GM19452 (cell line): ENCODE results near the gene CFAP299.

Source experiments
- ATAC-seq: cut with Tn5 transposase; IDR thresholded peaks from one replicate; pipeline ENCODE4 v1.9.1; 2021; ENCODE audit not compliant: unreplicated experiment

CFAP299 gene

DNA sequence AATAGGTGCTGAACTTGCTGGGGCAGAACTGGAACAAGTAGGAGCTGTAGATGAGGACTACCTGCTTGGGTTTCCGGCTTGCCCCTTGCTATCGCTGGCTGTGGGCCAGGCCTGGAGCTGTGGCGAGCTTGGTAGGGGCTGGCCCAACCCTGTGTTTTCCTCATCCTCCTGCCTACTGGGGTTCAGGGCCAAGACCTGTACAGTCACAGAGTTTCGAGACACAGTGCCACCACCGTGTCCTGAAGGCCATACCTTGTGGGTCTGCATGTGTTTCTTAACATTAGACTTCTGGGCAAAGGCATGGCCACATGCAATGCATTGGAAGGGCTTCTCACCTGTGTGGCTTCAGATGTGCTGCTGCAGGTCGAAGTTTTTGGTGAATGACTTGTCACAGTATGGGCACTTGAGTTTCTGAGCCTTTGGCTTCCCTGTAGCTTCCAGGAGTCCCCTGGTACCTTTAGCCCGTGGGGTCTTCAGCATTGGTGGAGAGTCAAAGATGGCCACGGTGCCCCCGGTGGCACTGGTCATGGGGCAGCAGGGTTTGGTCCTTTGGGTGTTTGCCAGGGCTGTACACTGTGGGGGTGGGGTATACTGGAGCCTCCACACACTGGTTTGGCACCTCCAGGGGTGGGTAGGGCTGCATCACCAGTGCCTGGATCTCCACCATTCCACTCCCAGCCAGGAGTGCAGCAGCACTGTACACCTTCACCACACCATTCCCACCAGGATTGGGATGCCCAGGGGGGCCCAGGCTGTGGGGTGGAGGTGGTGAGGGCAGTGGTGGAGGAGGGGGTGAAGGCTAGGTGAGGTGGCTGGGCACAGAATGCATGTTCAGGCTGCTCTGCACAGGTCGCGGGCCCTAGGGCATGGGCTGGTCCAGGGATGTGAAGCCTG, 52.1 kb downstream of the CFAP299 start:
- no peak for ATAC-seq

DNA sequence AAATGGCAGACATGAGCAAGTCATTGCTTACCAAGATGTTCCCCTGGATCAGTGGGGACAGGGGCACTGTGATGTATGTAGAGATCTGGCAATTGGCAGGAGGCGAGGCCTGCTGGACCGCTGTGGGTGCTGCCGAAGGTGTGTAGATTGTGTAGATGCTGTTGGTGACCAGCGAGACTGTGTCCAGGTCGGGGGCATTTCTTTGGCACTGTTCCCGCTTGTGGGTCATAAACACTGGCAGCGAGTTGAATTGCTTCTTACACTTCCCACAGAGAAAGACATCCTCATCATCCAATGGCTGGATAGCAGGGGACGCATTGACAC, 52.7 kb downstream of the CFAP299 start:
- no peak for ATAC-seq

DNA sequence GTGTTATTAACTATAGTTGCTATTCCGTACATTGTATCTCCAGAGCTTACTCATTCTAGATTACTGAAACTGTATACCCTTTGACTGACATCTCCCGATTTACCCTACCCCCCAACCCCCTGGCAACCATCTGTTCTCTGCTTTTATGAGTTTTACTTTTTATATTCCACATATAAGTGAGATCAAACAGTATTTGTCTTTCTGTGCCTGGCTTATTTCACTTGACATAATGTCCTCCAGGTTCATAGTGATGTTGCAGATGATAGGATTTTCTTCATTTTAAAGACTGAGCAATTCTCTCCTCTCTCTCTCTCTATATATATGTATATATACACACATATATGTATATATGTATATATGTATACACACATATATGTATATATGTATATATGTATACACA, 54.6 kb downstream of the CFAP299 start:
- no peak for ATAC-seq

DNA sequence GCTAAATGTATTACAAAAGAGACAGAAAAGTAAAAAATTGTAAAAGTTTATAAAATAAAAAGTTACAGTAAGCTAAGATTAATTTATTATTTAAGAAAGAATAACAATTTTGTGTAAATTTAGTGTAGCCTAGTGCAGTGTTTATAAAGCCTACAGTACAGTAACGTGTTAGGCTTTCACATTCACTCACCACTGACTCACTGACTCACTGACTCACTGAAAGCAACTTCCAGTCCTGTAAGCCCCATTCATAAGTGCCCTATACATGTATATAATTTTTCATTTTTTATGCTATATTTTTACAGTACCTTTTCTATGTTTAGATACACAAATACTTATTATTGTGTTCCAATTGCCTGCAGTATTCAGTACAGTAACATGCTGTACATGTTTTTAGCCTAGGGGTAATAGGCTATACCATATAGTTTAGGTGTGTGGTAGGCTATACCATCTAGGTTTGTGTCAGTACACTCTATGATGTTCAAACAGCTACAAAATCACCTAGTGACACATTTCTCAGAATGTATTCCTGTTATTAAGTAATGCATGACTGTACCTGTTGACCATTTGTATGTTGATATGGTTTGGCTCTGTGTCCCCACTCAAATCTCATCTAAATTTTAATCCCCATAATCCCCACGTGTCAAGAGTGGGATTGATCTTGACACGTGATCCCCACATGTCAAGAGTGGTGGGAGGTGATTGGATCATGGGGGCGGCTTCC, 57.9 kb downstream of the CFAP299 start:
- ATAC-seq: peak; percentile 66

DNA sequence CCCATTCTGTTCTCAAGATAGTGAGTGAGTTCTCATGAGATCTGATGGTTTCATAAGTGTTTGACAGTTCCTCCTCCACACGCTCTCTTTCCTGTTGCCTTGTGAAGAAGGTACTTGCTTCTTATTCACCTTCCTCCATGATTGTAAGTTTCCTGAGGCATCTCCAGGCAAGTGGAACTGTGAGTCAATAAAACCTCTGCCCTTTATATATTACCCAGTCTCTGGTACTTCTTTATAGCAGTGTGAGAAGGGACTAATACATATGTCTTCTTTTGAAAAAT, 58.4 kb downstream of the CFAP299 start:
- ATAC-seq: peak; percentile 35

DNA sequence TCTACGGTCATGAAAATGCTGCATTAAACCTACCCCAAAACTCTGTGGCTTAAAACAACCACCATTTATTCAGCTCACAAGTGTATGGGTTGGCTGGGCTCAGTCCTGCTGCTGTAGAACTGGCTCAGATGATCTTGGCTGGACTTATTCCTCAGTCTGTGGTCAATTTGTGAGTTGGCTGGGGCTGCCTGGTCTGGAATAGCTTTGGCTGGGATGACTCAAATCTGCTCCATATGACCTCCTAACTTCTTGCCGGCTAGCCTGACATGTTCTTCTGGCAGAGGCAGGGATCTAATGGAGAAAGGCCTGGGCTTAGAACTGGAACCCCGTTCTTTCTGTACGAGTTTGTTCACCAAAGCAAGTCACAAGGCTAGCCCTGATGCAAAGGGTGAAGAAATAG, 71.7 kb downstream of the CFAP299 start:
- ATAC-seq: no peak

DNA sequence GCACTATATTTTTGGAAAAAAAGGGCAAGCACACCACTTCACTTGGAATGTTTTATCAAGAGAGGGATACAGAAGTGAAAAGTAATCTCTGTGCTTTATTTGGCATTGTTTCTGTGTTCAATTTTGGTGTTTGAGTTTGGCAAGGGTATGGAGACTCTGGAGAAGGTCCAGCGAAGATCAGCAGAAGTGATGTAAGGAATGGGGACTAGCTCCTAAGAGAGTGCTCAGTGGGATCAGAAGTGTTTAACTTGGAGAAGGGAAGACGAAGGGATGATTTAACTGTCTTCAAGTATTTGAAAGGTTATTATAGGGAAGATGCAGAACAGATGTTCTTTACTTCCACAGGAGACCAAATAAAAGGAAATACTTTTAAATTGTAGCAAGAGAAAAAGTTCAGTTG, 74.3 kb downstream of the CFAP299 start:
- ATAC-seq: no peak

DNA sequence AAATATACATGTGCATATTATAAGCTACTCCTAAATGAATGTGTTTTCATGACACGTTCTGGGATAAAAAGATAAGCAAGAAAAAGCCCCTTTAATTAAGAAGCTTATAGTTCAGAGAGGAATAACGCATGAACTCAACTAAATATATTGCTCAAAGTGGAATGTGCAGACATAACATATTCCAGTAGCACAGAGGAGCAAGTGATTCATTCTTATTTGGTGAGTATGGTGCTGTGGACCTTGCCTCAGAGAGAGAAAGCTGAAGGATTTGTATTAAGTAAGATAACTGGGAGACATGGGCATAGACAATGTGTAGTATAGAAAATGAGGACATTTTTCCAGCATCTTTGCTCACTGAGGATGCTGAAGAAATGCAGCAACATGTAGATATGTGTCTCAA, 76.8 kb downstream of the CFAP299 start:
- no peak for ATAC-seq

DNA sequence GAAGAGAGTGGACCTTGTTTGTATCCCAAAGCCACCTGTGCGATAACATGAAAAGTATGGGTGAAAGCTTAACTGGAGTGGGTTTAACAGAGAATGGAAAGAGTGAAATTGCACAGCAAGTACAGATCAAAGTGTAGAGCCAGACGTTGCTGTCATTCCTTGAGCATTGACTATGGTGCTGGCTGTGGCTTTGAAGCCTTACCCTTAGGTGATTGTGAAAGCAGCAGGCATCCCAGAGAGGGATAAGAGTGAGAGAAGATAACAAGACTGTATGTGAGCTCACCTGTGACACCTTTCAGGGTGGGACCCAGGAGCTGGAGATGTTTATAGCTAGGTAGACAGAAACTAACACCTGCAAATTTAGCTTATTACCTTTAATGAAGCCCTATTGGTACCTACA, 77.6 kb downstream of the CFAP299 start:
- no peak for ATAC-seq

DNA sequence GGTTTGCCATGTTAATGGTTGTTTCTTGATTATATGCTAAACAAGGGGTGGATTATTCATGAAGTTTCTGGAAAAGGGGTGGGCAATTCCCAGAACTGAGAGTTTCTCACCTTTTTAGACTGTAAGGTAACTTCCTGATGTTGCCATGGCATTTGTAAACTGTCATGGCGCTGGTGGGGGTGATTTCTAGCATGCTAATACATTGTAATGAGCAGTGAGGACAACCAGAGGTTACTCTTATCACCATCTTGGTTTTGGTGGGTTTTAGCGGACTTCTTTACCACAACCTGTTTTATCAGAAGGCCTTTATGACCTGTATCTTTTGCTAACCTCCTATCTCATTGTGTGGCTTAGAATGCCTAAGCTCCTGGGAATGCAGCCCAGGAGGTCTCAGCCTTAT, 81.5 kb downstream of the CFAP299 start:
- no peak for ATAC-seq

DNA sequence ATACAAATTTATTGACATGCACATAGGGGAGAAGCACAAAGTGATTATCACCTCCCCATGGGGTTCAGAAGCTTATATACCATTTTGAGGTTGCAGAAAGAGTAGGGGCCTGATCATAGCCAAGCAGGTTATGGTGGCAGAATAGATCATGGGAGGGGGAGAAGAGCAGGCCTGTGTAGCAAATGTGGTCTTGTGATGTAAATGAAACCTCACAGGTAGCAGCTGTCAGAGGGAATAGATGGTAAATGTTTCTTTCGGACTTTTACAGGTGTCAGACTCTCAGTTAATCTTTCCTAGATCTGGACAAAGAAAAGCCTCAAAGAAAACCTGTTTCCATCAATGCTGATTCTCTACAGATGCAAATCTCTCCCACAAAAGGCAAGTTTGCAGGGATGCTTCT, 84.4 kb downstream of the CFAP299 start:
- ATAC-seq: peak; percentile 73

DNA sequence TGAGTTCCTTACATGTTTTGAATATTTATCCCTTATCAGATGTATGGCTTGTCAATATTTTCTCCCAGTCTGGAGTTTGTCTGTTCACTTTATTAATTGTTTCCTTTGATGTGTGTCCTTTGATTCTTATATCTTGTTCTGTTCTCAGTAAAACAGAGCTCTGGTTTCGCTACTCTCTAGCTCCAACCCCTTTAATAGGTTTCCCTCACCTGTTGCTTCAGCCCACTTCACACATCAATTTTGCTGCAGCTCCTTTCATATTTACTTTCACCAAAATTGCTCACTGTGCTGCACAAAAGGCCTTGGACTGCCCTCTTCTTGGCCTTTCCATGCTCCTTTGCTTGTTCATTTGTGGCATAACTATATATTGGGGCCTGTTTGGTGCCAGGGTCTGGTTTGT, 85.1 kb downstream of the CFAP299 start:
- peak; percentile 30 for ATAC-seq

DNA sequence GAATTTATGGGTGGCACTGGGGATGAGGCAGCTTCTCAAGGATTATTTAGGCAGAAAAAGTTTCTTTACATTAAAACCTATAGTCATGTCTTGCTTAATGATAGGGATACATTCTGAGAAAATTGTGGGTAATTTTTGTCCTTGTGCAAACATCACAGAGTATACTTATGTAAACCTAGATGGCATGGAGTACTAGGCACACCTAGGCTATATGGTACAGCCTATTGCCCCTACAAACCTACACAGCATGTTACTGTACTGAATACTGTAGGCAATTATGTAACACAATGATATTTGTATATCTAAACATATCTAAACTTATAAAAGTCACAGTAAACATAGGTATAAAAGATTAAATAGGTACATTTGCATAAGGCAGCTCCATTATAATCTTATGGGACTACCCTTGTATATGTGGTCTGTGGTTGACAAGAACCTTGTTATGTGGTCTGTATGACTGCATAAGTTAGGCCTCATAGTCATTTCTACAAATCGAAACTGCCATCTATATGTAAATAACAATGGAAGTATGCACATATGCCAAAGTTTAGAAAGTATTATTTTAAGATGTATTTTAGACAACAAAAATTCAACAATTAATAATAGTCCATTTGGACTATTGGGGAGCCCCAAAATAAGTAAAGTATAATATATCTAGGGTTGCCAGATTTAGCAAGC, 87.3 kb downstream of the CFAP299 start:
- no peak for ATAC-seq

DNA sequence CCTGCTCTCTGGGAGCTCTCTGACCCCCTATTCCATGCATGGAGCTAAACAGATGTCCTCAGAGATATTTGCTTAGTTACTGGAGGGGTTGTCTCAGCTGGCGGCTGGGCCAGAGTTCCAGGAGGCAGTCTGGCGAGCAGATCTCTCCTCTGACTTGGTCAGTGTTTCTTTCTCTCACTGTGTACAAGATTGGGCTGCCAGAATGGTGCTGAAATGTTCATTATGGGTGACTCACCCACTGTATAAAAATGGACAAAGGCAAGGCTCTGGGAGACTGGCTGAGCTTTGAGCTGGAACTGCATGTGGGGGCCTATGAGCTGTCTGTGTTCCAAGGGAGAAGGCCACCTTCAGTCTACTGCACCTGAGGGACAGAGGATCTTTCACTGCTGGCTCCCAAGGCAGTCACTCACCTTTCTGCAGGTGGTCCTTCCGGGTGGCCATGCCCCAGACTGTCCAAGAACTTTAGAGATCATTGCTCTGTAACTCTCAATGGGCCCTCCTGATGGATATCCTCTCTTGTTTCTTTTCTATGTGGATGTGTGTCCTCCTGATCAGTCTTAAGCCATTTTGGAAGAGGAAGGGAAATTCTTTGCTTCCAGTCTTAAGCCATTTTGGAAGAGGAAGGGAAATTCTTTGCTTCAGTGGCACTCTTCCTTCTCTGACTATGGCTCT, 88.2 kb downstream of the CFAP299 start:
- no peak for ATAC-seq

DNA sequence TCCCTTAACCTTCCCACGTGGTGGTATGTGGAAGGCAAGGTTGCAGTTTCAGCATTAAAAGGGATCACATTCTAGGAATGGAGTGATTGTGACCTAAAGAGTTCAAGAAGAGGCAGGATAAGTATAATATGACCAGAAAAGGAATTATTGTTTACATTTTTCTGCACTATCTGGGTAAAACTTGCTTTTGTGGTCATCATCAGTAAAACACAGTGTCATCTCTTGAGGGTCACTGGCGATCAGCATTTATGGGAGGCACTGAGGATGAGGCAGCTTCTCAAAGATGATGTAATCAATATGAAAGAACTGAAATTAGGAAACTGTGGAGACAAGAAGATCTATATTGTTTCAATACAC, 88.7 kb downstream of the CFAP299 start:
- no peak for ATAC-seq

DNA sequence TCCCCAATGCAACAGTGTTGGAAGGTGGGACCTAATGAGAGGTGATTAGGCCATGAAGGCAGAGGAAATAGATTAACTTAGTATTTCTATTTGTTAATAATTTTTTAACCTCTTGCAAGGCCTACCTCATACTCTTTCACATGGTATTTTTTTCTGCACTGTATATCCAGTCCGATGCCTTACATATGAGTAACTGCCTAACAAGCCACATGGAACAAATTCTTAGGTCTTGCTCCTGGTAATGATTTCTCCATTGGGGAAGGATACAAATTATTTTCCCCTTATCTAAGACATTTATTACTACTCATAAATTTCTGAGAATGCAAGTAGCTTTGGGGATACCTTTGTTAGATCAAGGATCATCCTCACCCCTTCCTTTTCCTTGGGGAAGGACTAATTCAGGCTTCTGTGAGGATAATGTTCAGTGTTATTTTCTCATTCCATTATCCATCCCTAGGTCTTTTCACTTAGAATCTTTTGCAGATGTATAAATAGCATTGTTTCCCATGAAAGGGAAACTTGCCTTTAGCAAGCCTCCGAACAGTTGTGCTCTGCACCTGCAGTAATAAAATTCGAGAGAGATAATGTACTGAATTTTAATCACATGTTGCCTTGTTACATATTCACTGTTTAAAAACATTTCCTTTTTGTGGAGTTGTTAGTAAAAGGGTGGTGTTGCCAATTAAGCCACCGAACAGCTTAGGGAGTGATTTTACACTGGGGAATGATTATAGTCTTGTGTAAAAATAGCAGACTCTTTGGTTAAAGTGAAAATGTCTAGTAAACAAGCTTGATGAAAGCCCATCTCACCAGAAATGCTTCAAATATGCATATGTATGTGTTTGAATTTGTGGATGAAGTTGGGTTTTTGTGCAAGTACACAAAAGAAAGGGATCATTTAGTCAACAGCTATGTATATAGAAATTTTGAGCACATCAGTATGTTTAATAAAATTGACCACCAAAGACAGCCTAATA, 89.9 kb downstream of the CFAP299 start:
- no peak for ATAC-seq

DNA sequence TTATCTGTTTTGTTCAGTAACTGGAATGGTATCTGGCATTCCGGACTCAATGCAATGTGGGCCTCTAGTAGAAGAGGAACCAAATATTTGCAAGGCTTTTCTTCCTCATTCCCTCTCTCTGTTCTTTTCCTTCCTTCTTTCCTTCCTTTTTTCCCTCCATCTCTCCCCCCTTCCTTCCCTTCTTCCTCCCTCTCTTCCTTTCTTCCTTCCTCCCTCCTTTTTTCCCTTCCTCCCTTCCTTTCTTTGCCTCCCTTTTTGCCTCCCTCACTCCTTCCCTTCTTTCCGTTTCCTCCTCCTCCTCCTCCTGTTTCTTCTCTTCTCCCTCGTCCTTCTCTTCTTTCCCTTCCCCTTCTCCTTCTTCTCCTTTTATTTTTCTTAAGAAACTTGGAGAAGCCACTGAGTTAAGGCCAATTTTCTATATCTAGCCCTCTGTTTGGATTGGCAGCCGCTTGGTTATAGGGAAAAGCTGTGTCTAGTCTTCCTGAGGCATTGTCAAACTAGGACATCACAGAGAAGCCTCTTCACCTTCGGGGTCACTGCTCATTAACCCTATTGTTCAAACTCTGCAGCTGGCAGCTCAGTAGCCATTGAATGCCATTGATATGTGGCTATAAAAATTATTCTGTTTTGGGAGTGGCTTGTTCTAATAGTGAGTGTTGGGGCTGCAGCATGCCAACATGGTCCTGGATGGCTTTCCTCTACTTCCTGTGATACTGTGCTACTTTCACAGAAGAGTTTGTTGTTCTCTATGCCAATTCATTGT, 95.9 kb downstream of the CFAP299 start:
- no peak for ATAC-seq

DNA sequence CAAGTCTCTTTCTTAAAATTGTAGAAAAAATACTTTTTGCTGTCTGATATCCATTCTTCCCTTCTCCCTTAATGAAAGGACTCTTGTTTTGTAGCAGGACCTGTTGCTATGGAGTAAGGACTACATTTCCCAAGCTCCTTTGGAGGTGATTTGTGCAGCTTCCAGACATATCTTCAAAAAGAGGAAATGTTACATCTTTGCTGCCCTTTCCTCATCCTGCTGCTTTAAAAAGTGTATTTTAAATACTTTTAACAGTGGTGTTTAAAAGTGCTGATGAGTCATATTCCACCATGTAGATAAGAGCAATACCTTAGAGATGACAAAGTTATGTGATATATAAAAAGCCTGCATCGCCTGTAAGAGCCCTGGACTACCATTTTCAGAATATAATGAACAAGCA, 98.7 kb downstream of the CFAP299 start:
- no peak for ATAC-seq

DNA sequence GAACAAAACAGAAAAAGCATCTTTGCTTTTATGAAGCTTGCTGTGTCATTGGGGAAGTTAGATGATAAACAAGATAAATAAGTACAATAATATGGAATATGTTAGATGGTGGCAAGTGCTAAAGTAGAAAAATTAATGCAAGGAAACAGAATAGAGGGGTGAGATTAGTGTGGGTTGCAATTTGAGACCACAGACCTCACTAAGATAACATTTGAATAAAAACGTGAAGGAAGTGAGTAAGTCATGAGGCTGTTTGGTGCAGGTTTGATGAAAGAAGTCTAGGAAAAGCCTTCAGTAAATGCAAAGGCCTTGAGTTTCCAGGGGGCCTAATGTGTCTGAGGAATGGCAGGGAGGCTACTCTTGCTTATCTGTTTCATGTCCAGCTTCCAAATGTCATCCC, 102.5 kb downstream of the CFAP299 start:
- ATAC-seq: no peak
